ENCODE results near the gene FAM20B. TPM values are rescaled to one million over a fixed set of nuclear protein-coding genes. Genes with fewer than 3 reads are reported as not detected.

The FAM20B gene
- total RNA-seq, 2 donors from 2014 or later, result 37.2 to 44.9 TPM

GRCh38 chr1:179043266-179043665, 17.6 kb downstream of the FAM20B start:
- no peak for ATAC-seq (ENCODE audit: insufficient number of reproducible peaks, low FRiP score, low read depth)
- Histone ChIP-seq H3K9me3 (no peaks in the 10 kb centered on the region), H3K27me3 (replicated peaks; ENCODE audit: insufficient read depth) (no peaks in the 10 kb centered on the region), H3K4me1 (ENCODE audit: control insufficient read depth in 1 of 2, low read depth in 2 of 2) (peaks cover 0 to 6% of the 10 kb centered on the region in 2 donors), H3K27ac (no peak overlapping the region), H3K36me3 (peaks cover 5% of the 10 kb centered on the region), H3K4me3 (no peak overlapping the region)
- TF ChIP-seq, protein P1, sequence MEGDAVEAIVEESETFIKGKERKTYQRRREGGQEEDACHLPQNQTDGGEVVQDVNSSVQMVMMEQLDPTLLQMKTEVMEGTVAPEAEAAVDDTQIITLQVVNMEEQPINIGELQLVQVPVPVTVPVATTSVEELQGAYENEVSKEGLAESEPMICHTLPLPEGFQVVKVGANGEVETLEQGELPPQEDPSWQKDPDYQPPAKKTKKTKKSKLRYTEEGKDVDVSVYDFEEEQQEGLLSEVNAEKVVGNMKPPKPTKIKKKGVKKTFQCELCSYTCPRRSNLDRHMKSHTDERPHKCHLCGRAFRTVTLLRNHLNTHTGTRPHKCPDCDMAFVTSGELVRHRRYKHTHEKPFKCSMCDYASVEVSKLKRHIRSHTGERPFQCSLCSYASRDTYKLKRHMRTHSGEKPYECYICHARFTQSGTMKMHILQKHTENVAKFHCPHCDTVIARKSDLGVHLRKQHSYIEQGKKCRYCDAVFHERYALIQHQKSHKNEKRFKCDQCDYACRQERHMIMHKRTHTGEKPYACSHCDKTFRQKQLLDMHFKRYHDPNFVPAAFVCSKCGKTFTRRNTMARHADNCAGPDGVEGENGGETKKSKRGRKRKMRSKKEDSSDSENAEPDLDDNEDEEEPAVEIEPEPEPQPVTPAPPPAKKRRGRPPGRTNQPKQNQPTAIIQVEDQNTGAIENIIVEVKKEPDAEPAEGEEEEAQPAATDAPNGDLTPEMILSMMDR (IDR thresholded peaks at IDR 0.05), result no peak
- DNase-seq (ENCODE audit: low spot score), result no peak

DNA sequence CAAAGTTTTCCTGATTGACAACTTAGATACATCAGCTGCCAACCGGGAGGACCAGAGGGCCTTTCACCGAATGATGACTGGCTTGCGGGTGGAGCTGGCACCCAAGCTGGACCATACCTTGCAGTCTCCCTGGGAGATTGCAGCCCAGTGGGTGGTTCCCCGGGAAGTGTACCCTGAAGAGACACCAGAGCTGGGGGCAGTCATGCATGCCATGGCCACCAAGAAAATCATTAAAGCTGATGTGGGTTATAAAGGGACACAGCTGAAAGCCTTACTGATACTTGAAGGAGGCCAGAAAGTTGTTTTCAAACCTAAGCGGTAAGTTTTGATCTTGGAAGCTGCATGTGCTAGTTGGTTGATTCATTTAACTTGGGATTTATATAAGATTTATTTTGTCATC, 18.2 kb downstream of the FAM20B start:
- DNase-seq (ENCODE audit: low spot score) (no peak), ATAC-seq (ENCODE audit: insufficient number of reproducible peaks, low FRiP score, low read depth) (no peak)
- Histone ChIP-seq H3K36me3 (peaks cover 5% of the 10 kb centered on the region), H3K9me3 (no peaks in the 10 kb centered on the region), H3K4me1 (ENCODE audit: control insufficient read depth in 1 of 2, low read depth in 2 of 2) (peaks cover 0 to 6% of the 10 kb centered on the region in 2 donors), H3K27me3 (replicated peaks; ENCODE audit: insufficient read depth) (no peaks in the 10 kb centered on the region), H3K4me3 (no peak overlapping the region), H3K27ac (no peak overlapping the region)
- TF ChIP-seq, protein P1 (IDR thresholded peaks at IDR 0.05), result no peak

DNA sequence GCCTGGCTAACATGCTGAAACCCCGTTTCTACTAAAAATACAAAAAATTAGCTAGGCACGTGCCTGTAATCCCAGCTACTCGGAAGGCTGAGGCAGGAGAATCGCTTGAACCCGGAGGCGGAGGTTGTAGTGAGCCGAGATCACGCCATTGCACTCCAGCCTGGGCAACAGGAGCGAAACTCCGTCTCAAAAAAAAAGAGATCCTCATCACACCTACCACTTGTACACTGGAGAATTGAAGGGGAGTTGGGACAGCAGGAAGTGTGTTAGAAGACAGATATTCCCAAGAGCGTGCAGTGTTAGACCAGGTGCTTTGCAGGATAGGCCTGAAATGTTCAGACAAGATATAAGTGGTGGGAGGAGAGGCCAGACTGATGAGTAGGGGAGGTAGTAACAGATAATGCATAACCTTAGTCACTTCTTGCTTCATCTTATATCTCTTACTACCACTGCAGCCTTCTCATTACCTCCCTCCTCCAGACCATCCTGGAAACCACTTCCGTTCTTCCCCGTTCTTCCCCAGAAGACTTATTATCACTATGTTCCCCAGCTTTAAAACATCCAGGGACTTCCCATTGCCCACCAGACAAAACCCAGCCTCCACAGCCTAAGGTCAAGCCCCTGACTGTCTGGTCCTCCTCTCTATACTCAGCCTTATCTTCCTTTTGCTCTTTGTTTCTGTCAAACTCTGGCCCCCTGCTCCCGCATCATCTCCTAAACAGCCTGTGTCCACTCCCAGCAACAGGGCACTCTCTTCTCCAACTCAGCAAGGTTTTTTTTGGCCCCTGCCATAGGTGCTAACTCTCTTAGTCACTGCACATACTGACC, 21.3 kb downstream of the FAM20B start:
- Histone ChIP-seq H3K4me3 (no peak overlapping the region), H3K9me3 (no peaks in the 10 kb centered on the region), H3K36me3 (peaks cover 5% of the 10 kb centered on the region), H3K27ac (no peak overlapping the region), H3K27me3 (replicated peaks; ENCODE audit: insufficient read depth) (no peaks in the 10 kb centered on the region), H3K4me1 (ENCODE audit: control insufficient read depth in 1 of 2, low read depth in 2 of 2) (peaks cover 0 to 6% of the 10 kb centered on the region in 2 donors)
- TF ChIP-seq, protein P1 (IDR thresholded peaks at IDR 0.05), result no peak
- ATAC-seq (ENCODE audit: insufficient number of reproducible peaks, low FRiP score, low read depth) (no peak), DNase-seq (ENCODE audit: low spot score) (no peak)

- DNase-seq (ENCODE audit: low spot score), result no peak
- TF ChIP-seq, protein P1 (IDR thresholded peaks at IDR 0.05), result no peak
- Histone ChIP-seq H3K27me3 (replicated peaks; ENCODE audit: insufficient read depth) (no peaks in the 10 kb centered on the region), H3K4me3 (no peak overlapping the region), H3K4me1 (ENCODE audit: control insufficient read depth in 1 of 2, low read depth in 2 of 2) (peaks cover 0 to 6% of the 10 kb centered on the region in 2 donors), H3K9me3 (no peaks in the 10 kb centered on the region), H3K27ac (no peak overlapping the region), H3K36me3 (peaks cover 5% of the 10 kb centered on the region)
- ATAC-seq (ENCODE audit: insufficient number of reproducible peaks, low FRiP score, low read depth), result no peak
These were observed 21.9 kb downstream of the FAM20B start for GRCh38 chr1:179047636-179047997.

DNA sequence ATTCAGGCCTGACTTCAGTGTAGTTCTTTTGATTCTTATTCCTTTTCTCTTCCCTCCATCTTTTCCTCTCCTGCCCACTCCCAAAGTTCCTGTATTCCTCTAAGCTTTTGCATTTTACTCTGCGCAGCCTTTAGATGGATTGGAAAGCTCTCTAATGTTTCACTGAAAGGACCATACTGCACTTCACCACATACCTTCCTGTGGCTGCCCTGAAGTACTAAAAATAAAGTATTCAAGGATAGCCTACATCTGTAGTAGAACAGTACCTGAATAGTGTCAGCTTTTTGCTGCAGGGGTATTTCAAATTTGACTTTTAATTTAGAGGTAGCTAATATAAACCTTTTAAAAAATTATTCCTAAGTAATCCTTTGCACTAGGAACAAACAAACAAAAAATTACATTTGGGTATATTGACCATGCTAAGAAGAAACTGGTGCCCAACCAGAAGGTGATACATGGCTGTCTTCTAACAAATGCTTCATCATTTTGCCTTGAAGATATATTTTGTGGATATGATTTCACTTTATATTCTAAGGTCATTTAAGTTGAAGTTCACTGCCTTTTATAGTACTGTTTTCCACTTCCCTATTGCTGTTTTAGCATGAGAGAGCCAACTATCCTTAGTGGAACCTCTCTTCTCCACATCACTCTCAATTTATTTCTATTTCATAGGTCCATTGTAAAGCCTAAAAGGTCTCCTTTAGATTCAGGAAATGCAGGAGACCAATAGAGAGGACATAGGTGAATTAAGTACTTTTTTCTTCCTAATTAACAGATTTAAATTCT, 22.8 kb downstream of the FAM20B start:
- Histone ChIP-seq H3K4me1 (ENCODE audit: control insufficient read depth in 1 of 2, low read depth in 2 of 2) (peaks cover 0 to 6% of the 10 kb centered on the region in 2 donors), H3K27me3 (replicated peaks; ENCODE audit: insufficient read depth) (no peaks in the 10 kb centered on the region), H3K36me3 (peaks cover 5% of the 10 kb centered on the region), H3K27ac (no peak overlapping the region), H3K4me3 (no peak overlapping the region), H3K9me3 (no peaks in the 10 kb centered on the region)
- DNase-seq (ENCODE audit: low spot score) (no peak), ATAC-seq (ENCODE audit: insufficient number of reproducible peaks, low FRiP score, low read depth) (no peak)
- TF ChIP-seq, protein P1 (IDR thresholded peaks at IDR 0.05), result no peak
